Keratinocyte (primary cell): ENCODE data around the gene CPOX. TPM values are rescaled to one million over a fixed set of nuclear protein-coding genes. Genes with fewer than 3 reads are reported as not detected.
"Not testable (repeated sequence)": the region's sequence is repeated elsewhere in the genome, so short reads cannot be mapped to it uniquely, and the experiment has no call there.

ENCODE experiments used
- DNase-seq: peaks from one replicate; pipeline ENCODE4 v3.0.0-alpha.2; 2011; ENCODE audit warnings: low read depth, missing footprints, low spot score
- FAIRE-seq: peaks from 2 replicates; lab custom pipeline; 2011; peaks lifted over from hg19 to GRCh38; lab: Jason Lieb, UNC
- H2AFZ ChIP-seq: 2 replicates; pipeline ENCODE4 v1.6.0; 2012; ENCODE audit warnings: low read length, control low read depth, inconsistent platforms; ENCODE audit not compliant: control insufficient read depth
- H3K27ac ChIP-seq: 2 replicates; pipeline ENCODE4 v1.5.1; 2011; ENCODE audit warnings: low read length; ENCODE audit not compliant: control insufficient read depth, insufficient read depth
- H3K27me3 ChIP-seq: 3 replicates; pipeline ENCODE4 v1.6.0; 2011; ENCODE audit warnings: low read length; ENCODE audit not compliant: control insufficient read depth, insufficient read depth; ENCODE audit errors: extremely low read depth
- H3K36me3 ChIP-seq, 2 experiments: 2 replicates in 1 of 2; 3 replicates in 1 of 2; pipeline ENCODE4 v1.5.1; 2011; ENCODE audit warnings: low read length in 2 of 2, mild to moderate bottlenecking in 1 of 2; ENCODE audit not compliant: control insufficient read depth in 2 of 2, insufficient read depth in 2 of 2; ENCODE audit errors: extremely low read depth in 1 of 2
- H3K4me1 ChIP-seq: 3 replicates; pipeline ENCODE4 v1.5.1; 2011; ENCODE audit warnings: low read length; ENCODE audit not compliant: control insufficient read depth, insufficient read depth; ENCODE audit errors: extremely low read depth
- H3K4me2 ChIP-seq: 3 replicates; pipeline ENCODE4 v1.6.0; 2011; ENCODE audit warnings: low read depth, low read length; ENCODE audit not compliant: control insufficient read depth, insufficient read depth; ENCODE audit errors: extremely low read depth
- H3K4me3 ChIP-seq, 3 experiments: fragments of 200-600 bp in 1 of 3; sonication (generic) in 1 of 3; 2 replicates in 2 of 3; 3 replicates in 1 of 3; pipeline ENCODE4 v1.5.1; 2011 to 2016; ENCODE audit warnings: low read length in 3 of 3, mild to moderate bottlenecking in 3 of 3, control low read depth in 2 of 3, inconsistent platforms in 1 of 3, low read depth in 1 of 3, mixed read lengths in 1 of 3, mixed run types in 1 of 3, moderate library complexity in 1 of 3; ENCODE audit not compliant: control insufficient read depth in 2 of 3, insufficient read depth in 2 of 3; ENCODE audit errors: extremely low read depth in 1 of 3
- H3K79me2 ChIP-seq: 2 replicates; pipeline ENCODE4 v1.6.0; 2012; ENCODE audit warnings: low read length; ENCODE audit not compliant: control insufficient read depth, insufficient read depth
- H3K9ac ChIP-seq: 3 replicates; pipeline ENCODE4 v1.6.0; 2011; ENCODE audit warnings: low read length; ENCODE audit not compliant: control insufficient read depth, insufficient read depth; ENCODE audit errors: extremely low read depth
- H3K9me1 ChIP-seq: 3 replicates; pipeline ENCODE4 v1.6.0; 2011; ENCODE audit warnings: low read length; ENCODE audit not compliant: control insufficient read depth, insufficient read depth; ENCODE audit errors: extremely low read depth
- H3K9me3 ChIP-seq: 2 replicates; pipeline ENCODE4 v1.5.1; 2012; ENCODE audit warnings: low read depth, low read length; ENCODE audit not compliant: control insufficient read depth
- H4K20me1 ChIP-seq: 3 replicates; pipeline ENCODE4 v1.6.0; 2011; ENCODE audit warnings: low read length; ENCODE audit not compliant: control insufficient read depth, insufficient read depth; ENCODE audit errors: extremely low read depth
- EZH2 ChIP-seq: IDR thresholded peaks from one replicate; pipeline ENCODE4 v1.6.1; 2012; ENCODE audit warnings: inconsistent platforms, mild to moderate bottlenecking, low read length, moderate library complexity
- dilution Hi-C: fragments of 300-500 bp; cut with MboI; formaldehyde crosslinking; loops from one replicate; pipeline ENCODE4 v1.7.0; 2020; ENCODE audit warnings: low sequenced_read_pairs; ENCODE audit not compliant: extremely low pct_ligation_motif_present
- polyA plus RNA-seq, 5 experiments: library from polyadenylated mRNA; depleted of rRNA in 3 of 5; stranded (reverse) in 3 of 5; stranded (forward) in 1 of 5; unstranded in 1 of 5; fragments of >200 nt; gene quantifications; 1 replicate in 1 of 5; 2 replicates in 3 of 5; 3 replicates in 1 of 5; pipeline versions ENCODE4 v1.2.1 to v1.2.3, GENCODE V29; 2011 to 2012; ENCODE audit warnings: missing spikeins in 2 of 5, low read depth in 1 of 5, low replicate concordance in 1 of 5
- TF ChIP-seq, protein P1 (sequence below), 3 experiments: IDR thresholded peaks in 1 of 3; conservative IDR thresholded peaks in 1 of 3; optimal IDR thresholded peaks in 1 of 3; 2 replicates in 2 of 3; 3 replicates in 1 of 3; pipeline versions ENCODE3 to v1.5.1; 2011; ENCODE audit warnings: low read length in 3 of 3, mild to moderate bottlenecking in 3 of 3, moderate library complexity in 2 of 3, control low read depth in 1 of 3, inconsistent platforms in 1 of 3; ENCODE audit not compliant: insufficient read depth in 2 of 3; ENCODE audit errors: extremely low read depth in 1 of 3

The CPOX gene
- polyA plus RNA-seq, 1 donor (not counting 4 experiments of a cell fraction or from before 2014, with no cell fraction given), result 29.4 TPM

DNA sequence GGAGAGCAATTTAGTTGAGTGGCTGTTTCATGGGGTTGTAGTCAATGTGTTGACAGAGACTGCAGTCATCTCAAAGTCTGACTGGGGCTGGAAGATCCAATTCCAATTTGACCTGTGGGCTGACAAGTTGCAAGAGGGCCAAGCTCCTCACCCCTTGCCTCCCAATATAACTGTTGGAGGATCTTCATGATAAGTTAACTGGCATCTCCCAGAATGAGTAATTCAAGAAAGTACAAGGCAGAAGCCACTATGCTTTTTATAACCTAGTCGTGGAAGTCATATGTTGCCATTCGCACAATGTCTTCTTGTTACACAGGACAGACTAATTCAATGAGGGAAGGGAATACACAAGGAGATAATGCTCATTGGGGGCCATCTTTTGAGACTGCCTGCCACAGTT, 32.5 kb downstream of the CPOX start:
- H3K9me3 ChIP-seq, result no peaks in the 10 kb centered on the region
- H3K36me3 ChIP-seq, result no peaks in the 10 kb centered on the region
- H4K20me1 ChIP-seq, result no peaks in the 10 kb centered on the region
- peaks cover 21% of the 10 kb centered on the region for H3K4me1 ChIP-seq
- no peak for TF ChIP-seq EZH2
- TF ChIP-seq, protein P1, sequence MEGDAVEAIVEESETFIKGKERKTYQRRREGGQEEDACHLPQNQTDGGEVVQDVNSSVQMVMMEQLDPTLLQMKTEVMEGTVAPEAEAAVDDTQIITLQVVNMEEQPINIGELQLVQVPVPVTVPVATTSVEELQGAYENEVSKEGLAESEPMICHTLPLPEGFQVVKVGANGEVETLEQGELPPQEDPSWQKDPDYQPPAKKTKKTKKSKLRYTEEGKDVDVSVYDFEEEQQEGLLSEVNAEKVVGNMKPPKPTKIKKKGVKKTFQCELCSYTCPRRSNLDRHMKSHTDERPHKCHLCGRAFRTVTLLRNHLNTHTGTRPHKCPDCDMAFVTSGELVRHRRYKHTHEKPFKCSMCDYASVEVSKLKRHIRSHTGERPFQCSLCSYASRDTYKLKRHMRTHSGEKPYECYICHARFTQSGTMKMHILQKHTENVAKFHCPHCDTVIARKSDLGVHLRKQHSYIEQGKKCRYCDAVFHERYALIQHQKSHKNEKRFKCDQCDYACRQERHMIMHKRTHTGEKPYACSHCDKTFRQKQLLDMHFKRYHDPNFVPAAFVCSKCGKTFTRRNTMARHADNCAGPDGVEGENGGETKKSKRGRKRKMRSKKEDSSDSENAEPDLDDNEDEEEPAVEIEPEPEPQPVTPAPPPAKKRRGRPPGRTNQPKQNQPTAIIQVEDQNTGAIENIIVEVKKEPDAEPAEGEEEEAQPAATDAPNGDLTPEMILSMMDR (optimal IDR thresholded peaks at IDR 0.05 in 1 of 3, IDR thresholded peaks at IDR 0.05 in 1 of 3, conservative IDR thresholded peaks at IDR 0.05 in 1 of 3; ENCODE audit: extremely low read depth in 1 of 3, insufficient read depth in 2 of 3, low read length in 3 of 3), result no peak
- dilution Hi-C loops, result no loop called here
- no peak overlapping the region for H3K4me2 ChIP-seq
- H3K79me2 ChIP-seq, result no peaks in the 10 kb centered on the region
- no peak overlapping the region for H3K9ac ChIP-seq
- no peaks in the 10 kb centered on the region for H3K27me3 ChIP-seq
- no peak overlapping the region for H3K4me3 ChIP-seq
- H3K9me1 ChIP-seq, result no peaks in the 10 kb centered on the region
- no peak overlapping the region for H3K27ac ChIP-seq
- no peak for FAIRE-seq
- H2AFZ ChIP-seq, result no peak overlapping the region
- DNase-seq, result no peak

DNA sequence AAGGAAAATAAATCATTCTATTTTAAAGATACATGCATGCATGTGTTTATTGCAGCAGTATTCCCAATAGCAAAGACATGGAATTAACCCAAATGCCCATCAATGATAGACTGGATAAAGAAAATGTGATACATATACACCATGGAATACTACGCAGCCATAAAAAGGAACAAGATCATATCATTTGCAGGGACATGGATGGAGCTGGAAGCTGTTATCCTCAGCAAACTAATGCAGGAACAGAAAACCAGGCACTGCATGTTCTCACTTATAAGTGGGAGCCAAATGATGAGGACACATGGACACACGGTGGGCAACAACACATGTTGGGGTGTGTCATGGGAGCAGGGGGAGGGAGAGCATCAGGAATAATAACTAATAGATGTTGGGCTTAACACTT, 33.6 kb downstream of the CPOX start:
- FAIRE-seq, H3K9ac ChIP-seq, dilution Hi-C loops: not testable (repeated sequence)

DNA sequence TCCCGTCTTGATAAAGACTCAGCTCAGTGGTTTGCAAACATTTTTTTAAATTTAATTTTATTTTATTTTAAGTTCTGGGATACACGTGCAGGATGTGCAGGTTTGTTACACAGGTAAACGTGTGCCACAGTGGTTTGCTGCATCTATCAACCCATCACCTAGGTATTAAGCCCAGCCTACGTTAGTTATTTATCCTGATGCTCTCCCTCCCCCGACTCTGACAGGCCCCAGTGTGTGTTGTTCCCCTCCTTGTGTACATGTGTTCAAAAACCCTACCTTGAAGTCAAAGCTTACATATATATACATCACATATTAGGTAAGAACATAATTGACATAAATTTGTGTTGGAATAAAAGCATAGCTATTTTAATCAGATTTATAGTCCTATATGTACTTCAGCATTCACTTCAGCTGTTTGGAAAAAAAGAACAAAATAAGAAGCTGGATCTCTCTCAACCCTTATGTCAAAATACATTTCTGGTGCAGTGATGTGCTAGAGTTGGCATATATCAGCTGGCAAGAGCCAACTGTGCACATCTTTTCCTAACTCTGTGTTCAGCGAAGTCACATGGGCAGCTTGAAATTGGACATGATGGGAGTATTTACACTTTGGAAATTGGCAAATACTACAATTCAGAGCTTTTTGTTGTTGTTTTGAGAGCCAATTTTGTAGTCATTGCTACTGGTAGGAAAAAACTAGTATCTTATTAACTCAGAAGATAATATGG, 35.1 kb downstream of the CPOX start:
- Histone ChIP-seq H2AFZ (no peak overlapping the region), H4K20me1 (no peaks in the 10 kb centered on the region), H3K9me1 (no peaks in the 10 kb centered on the region), H3K36me3 (no peaks in the 10 kb centered on the region), H3K27ac (no peak overlapping the region), H3K9me3 (no peaks in the 10 kb centered on the region), H3K4me1 (peaks cover 11% of the 10 kb centered on the region), H3K4me2 (no peak overlapping the region), H3K4me3 (no peak overlapping the region), H3K79me2 (no peaks in the 10 kb centered on the region), H3K27me3 (no peaks in the 10 kb centered on the region), H3K9ac (no peak overlapping the region)
- dilution Hi-C loops, result no loop called here
- no peak for FAIRE-seq
- DNase-seq, result no peak
- no peak for TF ChIP-seq EZH2
- TF ChIP-seq, protein P1 (optimal IDR thresholded peaks at IDR 0.05 in 1 of 3, IDR thresholded peaks at IDR 0.05 in 1 of 3, conservative IDR thresholded peaks at IDR 0.05 in 1 of 3; ENCODE audit: extremely low read depth in 1 of 3, insufficient read depth in 2 of 3, low read length in 3 of 3), result no peak

More for the DNA sequence above, 33.6 kb downstream of the CPOX start:
- H3K36me3 ChIP-seq, H3K4me2 ChIP-seq, H3K27ac ChIP-seq, DNase-seq, H3K9me3 ChIP-seq, H3K79me2 ChIP-seq, H2AFZ ChIP-seq, H3K9me1 ChIP-seq, H3K4me3 ChIP-seq, H3K27me3 ChIP-seq, H4K20me1 ChIP-seq: not testable (repeated sequence)
- H3K4me1 ChIP-seq, result peaks cover 21% of the 10 kb centered on the region
